Measurements from ENCODE around the gene KRT73.
"Not testable (repeated sequence)": the region's sequence is repeated elsewhere in the genome, so short reads cannot be mapped to it uniquely, and the experiment has no call there.

Gene KRT73

DNA sequence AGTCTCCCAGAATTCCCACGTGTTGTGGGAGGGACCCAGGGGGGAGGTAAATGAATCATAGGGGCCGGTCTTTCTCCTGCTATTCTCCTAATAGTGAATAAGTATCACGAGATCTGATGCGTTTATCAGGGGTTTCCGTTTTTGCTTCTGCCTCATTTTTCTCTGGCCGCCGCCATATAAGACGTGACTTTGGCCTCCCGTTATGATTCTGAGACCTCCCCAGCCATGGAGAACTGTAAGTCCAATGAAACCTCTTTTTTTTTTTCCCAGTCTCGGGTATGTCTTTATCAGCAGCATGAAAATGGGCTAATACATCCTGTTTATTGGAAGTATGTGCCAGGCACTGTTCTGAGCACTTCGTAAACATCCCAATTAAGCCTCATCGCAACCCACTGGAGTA lies 17.9 kb downstream of the KRT73 start:
- TF ChIP-seq, protein P1, sequence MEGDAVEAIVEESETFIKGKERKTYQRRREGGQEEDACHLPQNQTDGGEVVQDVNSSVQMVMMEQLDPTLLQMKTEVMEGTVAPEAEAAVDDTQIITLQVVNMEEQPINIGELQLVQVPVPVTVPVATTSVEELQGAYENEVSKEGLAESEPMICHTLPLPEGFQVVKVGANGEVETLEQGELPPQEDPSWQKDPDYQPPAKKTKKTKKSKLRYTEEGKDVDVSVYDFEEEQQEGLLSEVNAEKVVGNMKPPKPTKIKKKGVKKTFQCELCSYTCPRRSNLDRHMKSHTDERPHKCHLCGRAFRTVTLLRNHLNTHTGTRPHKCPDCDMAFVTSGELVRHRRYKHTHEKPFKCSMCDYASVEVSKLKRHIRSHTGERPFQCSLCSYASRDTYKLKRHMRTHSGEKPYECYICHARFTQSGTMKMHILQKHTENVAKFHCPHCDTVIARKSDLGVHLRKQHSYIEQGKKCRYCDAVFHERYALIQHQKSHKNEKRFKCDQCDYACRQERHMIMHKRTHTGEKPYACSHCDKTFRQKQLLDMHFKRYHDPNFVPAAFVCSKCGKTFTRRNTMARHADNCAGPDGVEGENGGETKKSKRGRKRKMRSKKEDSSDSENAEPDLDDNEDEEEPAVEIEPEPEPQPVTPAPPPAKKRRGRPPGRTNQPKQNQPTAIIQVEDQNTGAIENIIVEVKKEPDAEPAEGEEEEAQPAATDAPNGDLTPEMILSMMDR (IDR thresholded peaks at IDR 0.05; ENCODE audit: low read depth, low read length, missing control alignments) = no peak
- no peak for DNase-seq (ENCODE audit: low read depth)

DNA sequence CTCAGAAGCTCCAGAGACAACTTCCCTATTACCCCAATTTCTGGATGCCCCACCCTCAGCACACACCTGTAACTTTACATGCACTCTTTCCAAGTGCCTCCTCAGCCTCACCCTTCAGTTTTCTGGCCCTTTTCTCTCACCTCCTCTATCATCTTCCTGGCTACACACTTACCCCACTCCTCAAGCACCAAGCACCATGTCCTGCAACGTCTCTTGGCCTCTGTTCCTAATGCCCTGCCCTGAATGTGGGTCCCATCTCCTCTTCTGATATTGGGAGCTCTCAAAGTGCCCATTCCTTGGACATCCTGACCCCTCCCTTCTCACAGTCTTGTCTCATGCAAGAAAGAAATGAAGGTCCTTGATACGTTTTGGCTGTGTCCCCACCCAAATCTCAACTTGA lies 18.3 kb downstream of the KRT73 start:
- TF ChIP-seq, protein P1 (IDR thresholded peaks at IDR 0.05; ENCODE audit: low read depth, low read length, missing control alignments) = no peak
- H3K4me3 ChIP-seq (ENCODE audit: low read depth, low read length) = no peak overlapping the region
- no peak for DNase-seq (ENCODE audit: low read depth)

More for the DNA sequence above, 17.9 kb downstream of the KRT73 start:
- H3K4me3 ChIP-seq (ENCODE audit: low read depth, low read length) = no peak overlapping the region

DNA sequence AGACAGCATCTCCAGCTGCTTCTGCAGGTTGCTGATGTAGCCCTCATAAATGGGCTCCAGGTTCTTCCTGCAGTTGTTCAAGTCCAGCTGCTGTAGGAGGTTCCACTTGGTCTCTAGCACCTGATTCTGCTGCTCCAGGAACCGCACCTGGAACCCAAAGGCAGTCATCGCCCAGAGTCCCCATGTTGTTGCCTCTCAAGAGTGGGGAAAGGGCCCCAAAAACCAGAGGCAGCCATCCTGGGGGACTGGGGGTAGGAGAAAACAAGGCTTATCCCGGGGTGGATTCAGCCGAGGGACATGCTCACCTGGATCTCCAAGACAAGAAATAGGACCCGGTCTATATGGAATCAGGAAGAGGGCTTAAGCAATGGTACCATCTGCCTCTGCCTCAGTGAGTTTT lies 19.4 kb downstream of the KRT73 start:
- DNase-seq (ENCODE audit: low read depth) = no peak
- H3K4me3 ChIP-seq (ENCODE audit: low read depth, low read length) = no peak overlapping the region
- TF ChIP-seq, protein P1 (IDR thresholded peaks at IDR 0.05; ENCODE audit: low read depth, low read length, missing control alignments) = no peak

DNA sequence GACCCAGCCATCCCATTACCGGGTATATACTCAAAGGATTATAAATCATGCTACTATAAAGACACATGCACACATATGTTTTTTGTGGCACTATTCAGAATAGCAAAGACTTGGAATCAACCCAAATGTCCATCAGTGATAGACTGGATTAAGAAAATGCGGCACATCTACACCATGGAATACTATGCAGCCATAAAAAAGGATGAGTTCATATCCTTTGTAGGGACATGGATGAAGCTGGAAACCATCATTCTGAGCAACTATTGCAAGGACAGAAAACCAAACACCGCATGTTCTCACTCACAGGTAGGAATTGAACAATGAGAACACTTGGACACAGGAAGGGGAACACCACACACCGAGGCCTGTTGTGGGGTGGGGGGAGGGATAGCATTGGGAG lies 24.1 kb downstream of the KRT73 start:
- DNase-seq (ENCODE audit: low read depth) = not testable (repeated sequence)

DNA sequence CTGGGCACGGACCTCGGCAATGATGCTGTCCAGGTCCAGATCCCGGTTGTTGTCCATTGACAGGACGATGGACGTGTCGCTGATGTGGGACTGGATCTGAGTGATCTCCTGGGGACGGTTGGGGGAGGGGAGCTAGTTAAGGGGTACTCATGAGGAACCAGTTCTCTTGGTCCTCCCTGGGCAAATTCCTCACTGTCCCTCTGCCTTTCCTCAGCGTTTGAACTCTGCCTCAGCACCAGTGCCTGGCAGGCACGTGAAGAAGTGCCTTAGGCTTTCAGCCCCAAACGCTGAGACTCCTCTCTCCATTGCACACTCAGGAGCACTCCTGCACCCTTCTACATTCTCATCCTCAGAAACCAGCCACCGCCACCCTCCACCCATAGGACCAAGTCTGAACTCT lies 26.8 kb downstream of the KRT73 start:
- TF ChIP-seq, protein P1 (IDR thresholded peaks at IDR 0.05; ENCODE audit: low read depth, low read length, missing control alignments) = no peak
- no peak overlapping the region for H3K4me3 ChIP-seq (ENCODE audit: low read depth, low read length)
- DNase-seq (ENCODE audit: low read depth) = no peak

More for the DNA sequence above, 24.1 kb downstream of the KRT73 start:
- H3K4me3 ChIP-seq (ENCODE audit: low read depth, low read length) = not testable (repeated sequence)

DNA sequence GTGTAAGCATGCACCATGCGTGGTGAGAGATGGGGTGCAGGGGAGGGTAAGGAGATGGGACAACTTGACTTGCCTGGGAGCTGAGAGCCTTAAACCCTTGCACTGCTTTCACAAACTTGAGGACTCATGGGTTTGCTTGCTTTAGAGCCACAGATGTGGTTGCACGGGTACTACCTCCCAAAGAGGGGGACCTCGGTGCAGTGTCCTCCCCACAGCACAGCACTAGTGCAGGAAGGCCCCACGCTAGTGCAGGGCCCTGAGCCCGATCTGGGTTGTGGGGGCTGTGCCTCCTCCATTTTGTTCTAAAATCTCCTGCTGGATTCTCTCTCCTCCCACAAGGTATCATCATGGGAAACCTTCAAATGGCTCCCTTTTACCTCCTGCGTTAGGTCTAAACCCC lies 28.3 kb downstream of the KRT73 start:
- DNase-seq (ENCODE audit: low read depth) = no peak
- no peak overlapping the region for H3K4me3 ChIP-seq (ENCODE audit: low read depth, low read length)
- TF ChIP-seq, protein P1 (IDR thresholded peaks at IDR 0.05; ENCODE audit: low read depth, low read length, missing control alignments) = no peak

DNA sequence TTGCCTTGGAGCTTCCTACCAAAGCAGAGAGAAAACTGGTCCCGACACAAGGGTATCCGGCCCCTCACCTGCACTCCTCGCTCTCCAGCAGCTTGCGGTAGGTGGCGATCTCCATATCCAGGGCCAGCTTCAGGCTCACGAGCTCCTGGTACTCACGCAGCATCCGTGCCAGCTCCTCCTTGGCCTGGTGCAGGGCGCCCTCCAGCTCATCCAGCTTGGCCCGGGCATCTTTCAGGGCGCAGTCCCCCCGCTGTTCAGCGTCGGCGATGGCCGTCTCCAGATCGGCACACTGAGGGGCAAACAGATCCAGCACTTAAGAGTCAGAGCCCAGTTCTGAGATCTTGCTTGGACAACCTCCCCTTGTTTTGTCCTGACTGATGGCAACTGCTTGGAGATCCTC lies 30.8 kb downstream of the KRT73 start:
- DNase-seq (ENCODE audit: low read depth) = no peak
- no peak overlapping the region for H3K4me3 ChIP-seq (ENCODE audit: low read depth, low read length)
- TF ChIP-seq, protein P1 (IDR thresholded peaks at IDR 0.05; ENCODE audit: low read depth, low read length, missing control alignments) = no peak

DNA sequence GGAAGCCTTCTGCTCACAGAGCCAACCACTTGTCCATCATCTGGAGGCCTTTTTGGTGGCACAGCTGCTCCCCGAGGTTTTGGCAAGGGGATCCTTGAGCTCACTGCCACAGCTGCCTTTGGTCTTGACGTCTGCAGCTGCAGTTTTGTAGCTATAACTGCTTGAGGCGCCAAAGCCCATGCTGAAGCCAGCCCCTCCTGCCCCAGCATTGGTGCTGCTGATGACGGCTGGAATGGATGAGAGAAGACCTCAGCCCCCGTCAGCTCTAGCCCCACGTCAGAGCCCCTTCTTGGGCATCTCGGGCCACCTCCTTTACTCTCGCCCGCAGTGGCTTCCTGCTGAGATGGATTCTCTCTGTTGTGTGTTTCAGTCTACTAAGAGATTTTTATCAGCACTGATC lies 32.4 kb downstream of the KRT73 start:
- TF ChIP-seq, protein P1 (IDR thresholded peaks at IDR 0.05; ENCODE audit: low read depth, low read length, missing control alignments) = no peak
- DNase-seq (ENCODE audit: low read depth) = no peak
- no peak overlapping the region for H3K4me3 ChIP-seq (ENCODE audit: low read depth, low read length)
